Measurements from ENCODE around the gene KRTCAP2. TPM values are rescaled to one million over a fixed set of nuclear protein-coding genes. Genes with fewer than 3 reads are reported as not detected.

Gene KRTCAP2

DNA sequence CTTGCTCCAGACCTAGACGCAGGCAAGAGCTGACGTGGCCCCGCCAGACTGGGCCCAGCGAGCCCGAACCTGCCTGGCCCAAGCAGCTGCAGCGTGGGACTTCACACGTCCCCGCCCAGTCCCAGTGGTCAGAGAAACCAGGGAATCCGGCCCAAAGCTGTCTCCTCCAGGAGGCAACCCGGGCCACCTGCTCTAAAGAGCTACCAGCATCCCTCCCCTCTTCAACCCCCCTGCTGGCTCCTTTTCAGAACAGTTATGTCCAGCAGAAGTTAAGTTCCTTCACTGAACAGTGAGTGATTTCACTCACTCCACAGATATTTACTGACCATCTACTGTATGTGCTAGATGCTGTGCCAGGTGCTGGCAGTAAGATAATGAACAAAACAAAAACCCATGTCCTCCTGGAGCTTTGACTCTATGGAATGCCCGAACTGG lies 47.6 kb downstream of the KRTCAP2 start:
- Histone ChIP-seq H3K9me3 (replicated peaks; ENCODE audit: low read length) (no peaks in the 10 kb centered on the region), H3K9ac (ENCODE audit: low read depth, low read length) (no peak overlapping the region), H3K27me3 (ENCODE audit: control insufficient read depth, insufficient read depth, low read length) (peaks cover 76% of the 10 kb centered on the region), H3K36me3 (ENCODE audit: insufficient read depth, low read length) (no peaks in the 10 kb centered on the region), H3K4me2 (ENCODE audit: low read length) (no peak overlapping the region), H3K4me1 (ENCODE audit: control insufficient read depth, insufficient read depth, low read length) (peaks cover 40% of the 10 kb centered on the region), H3K4me3 (ENCODE audit: low read length) (no peak overlapping the region)

DNA sequence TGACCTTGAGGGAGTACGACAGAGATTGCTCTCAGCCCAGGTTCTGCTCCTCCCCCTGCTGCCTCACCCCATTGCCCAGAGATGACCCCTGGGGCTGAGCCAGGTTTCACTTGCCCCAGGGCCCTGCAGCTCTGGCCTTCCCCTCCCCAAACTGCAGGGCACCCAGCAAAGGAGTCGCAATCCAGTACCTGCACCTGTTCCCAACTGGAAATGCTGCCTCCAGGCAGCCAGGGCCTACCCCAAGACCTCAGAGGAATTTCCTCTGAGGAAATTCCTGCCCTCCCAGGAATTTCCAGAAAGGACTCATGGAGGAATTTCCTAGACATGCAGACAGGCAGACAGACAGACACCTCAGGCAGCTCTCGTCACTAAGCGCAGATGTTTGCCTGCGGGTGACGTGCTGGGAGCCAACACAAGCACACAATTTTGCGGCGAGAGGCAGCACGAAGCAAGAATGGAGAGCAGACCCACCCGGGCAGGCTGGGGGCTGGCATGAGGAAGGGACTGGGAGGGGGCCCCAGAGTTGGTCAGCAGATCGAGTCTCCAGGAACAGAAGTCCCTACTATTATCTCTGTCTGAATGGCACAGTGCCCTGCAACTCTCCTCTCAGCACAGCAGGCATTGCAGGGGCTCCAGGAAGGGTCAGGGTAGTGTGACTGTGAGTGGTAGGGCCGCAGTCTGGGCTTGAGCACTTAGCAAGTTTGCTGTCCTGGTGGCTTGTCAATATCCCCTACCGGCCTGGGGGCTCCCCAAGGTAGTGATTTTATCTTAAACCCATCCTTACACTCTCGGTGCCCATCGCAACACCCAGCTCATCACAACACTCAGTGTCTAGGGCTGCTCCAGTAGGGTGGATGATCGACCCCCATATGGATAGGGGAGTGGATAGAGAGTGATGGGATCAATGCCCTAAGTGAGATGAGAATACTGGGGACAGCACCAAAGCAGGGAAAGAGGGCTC lies 48.3 kb downstream of the KRTCAP2 start:
- no peaks in the 10 kb centered on the region for H3K9me3 ChIP-seq (replicated peaks; ENCODE audit: low read length)
- H3K27me3 ChIP-seq (ENCODE audit: control insufficient read depth, insufficient read depth, low read length), result peaks cover 80% of the 10 kb centered on the region
- no peak overlapping the region for H3K4me2 ChIP-seq (ENCODE audit: low read length)
- H3K9ac ChIP-seq (ENCODE audit: low read depth, low read length), result no peak overlapping the region
- H3K36me3 ChIP-seq (ENCODE audit: insufficient read depth, low read length), result no peaks in the 10 kb centered on the region
- no peak overlapping the region for H3K4me3 ChIP-seq (ENCODE audit: low read length)
- peaks cover 37% of the 10 kb centered on the region for H3K4me1 ChIP-seq (ENCODE audit: control insufficient read depth, insufficient read depth, low read length)

DNA sequence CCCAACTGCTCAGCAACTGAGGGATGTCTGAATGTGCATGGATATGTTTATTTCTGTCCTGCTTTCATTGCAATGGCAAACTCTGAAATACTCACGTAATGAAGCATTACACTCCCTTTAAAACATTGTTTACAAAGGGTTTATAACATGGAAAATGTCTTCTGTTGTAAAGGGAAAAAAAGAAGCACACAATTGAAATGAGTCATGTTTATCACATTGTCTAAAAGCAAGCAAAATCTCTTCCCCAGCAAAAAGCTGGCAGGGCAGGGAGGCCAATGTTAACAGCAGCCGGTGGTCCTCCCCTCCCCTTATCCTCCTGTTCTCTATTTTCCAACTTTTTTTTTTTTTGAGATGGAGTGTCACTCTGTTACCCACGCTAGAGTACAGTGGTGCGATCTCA lies 49.3 kb downstream of the KRTCAP2 start:
- H3K4me3 ChIP-seq (ENCODE audit: low read length), result no peak overlapping the region

DNA sequence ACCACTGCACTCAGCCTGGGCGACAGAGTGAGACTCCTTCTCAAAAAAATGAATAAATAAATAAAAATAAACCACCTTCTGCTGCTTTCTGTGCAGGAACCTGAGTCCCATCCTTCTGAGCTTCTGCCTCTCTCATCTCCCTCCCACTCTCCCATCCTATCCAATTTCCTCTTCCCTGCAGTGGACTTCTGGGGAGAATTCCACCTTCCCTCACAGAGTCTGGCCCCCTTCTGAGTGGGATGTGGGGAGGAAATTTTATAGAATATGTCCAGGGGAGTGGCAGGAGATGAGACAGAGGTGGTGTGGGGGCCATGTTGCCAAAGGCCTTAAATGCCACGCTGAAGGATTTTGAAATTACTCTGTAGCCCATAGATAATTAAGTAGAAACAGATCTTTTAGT lies 50.8 kb downstream of the KRTCAP2 start:
- Histone ChIP-seq H3K4me3 (ENCODE audit: low read length) (no peak overlapping the region), H3K4me2 (ENCODE audit: low read length) (no peak overlapping the region), H3K9me3 (replicated peaks; ENCODE audit: low read length) (no peaks in the 10 kb centered on the region), H3K36me3 (ENCODE audit: insufficient read depth, low read length) (no peaks in the 10 kb centered on the region), H3K4me1 (ENCODE audit: control insufficient read depth, insufficient read depth, low read length) (peaks cover 15% of the 10 kb centered on the region), H3K27me3 (ENCODE audit: control insufficient read depth, insufficient read depth, low read length) (peaks cover 78% of the 10 kb centered on the region), H3K9ac (ENCODE audit: low read depth, low read length) (no peak overlapping the region)

More for the DNA sequence above, 49.3 kb downstream of the KRTCAP2 start:
- Histone ChIP-seq H3K4me1 (ENCODE audit: control insufficient read depth, insufficient read depth, low read length) (peaks cover 27% of the 10 kb centered on the region), H3K9me3 (replicated peaks; ENCODE audit: low read length) (no peaks in the 10 kb centered on the region), H3K27me3 (ENCODE audit: control insufficient read depth, insufficient read depth, low read length) (peaks cover 79% of the 10 kb centered on the region), H3K4me2 (ENCODE audit: low read length) (no peak overlapping the region), H3K36me3 (ENCODE audit: insufficient read depth, low read length) (no peaks in the 10 kb centered on the region), H3K9ac (ENCODE audit: low read depth, low read length) (no peak overlapping the region)

DNA sequence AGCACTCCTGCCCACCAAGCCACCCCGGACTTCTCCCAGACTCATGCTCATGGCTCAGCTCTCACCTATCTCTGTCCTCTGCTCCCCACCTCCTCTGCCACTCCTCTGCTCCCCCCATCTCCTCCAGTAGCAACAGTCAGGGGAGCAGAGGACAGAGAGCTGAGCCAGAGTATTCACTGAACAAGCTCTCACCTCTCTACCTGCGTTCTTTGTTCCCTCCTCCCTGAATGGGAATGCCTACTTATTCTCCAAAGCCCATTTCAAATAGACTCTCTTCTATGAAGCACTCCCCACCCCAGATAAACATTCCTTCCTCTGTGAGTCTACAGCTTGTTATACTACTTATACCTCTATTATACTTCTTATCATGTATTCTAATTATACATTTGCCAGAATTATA lies 51.9 kb downstream of the KRTCAP2 start:
- peaks cover 5% of the 10 kb centered on the region for H3K4me1 ChIP-seq (ENCODE audit: control insufficient read depth, insufficient read depth, low read length)
- peaks cover 75% of the 10 kb centered on the region for H3K27me3 ChIP-seq (ENCODE audit: control insufficient read depth, insufficient read depth, low read length)
- H3K9ac ChIP-seq (ENCODE audit: low read depth, low read length), result no peak overlapping the region
- H3K4me3 ChIP-seq (ENCODE audit: low read length), result no peak overlapping the region
- no peak overlapping the region for H3K4me2 ChIP-seq (ENCODE audit: low read length)
- no peaks in the 10 kb centered on the region for H3K9me3 ChIP-seq (replicated peaks; ENCODE audit: low read length)
- no peaks in the 10 kb centered on the region for H3K36me3 ChIP-seq (ENCODE audit: insufficient read depth, low read length)

DNA sequence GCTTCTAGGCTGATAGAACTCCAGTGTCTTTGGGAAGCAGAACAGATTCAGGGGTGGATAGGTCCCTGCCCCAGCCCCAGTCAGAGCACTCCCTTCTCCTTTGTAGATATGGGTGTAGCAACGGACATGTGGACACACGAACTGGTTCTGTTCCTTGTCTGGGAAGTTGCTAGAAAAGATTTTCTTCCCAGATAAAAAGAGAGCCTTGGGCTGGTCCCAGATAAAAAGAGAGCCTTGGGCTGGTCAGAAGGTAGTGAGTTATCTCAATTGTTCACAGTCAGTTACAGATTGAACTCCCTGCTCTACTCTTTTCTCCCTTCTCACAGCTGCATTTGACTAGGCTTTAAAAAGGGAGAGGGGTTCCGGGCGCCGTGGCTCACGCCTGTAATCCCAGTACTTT lies 52.9 kb downstream of the KRTCAP2 start:
- Histone ChIP-seq H3K4me1 (ENCODE audit: control insufficient read depth, insufficient read depth, low read length) (no peaks in the 10 kb centered on the region), H3K27me3 (ENCODE audit: control insufficient read depth, insufficient read depth, low read length) (peaks cover 73% of the 10 kb centered on the region), H3K4me3 (ENCODE audit: low read length) (no peak overlapping the region), H3K4me2 (ENCODE audit: low read length) (no peak overlapping the region), H3K9ac (ENCODE audit: low read depth, low read length) (no peak overlapping the region), H3K36me3 (ENCODE audit: insufficient read depth, low read length) (no peaks in the 10 kb centered on the region), H3K9me3 (replicated peaks; ENCODE audit: low read length) (no peaks in the 10 kb centered on the region)

Small RNAs within 50 kb of the gene (small RNA-seq; reads per million reads assigned to genes)
- not detected for gene HMGN2P18
- gene RF00019, result not detected
